ENCODE results near the gene MZT2B. TPM values are rescaled to one million over a fixed set of nuclear protein-coding genes. Genes with fewer than 3 reads are reported as not detected.
"Not testable (repeated sequence)": the region's sequence is repeated elsewhere in the genome, so short reads cannot be mapped to it uniquely, and the experiment has no call there.

Gene MZT2B
- total and polyA plus RNA-seq, 2 of the 4 experiments (the other 2 are of a cell fraction), result 24.9 to 115 TPM

- no peak for TF ChIP-seq NFE2L2 (IDR thresholded peaks at IDR 0.05; ENCODE audit: low read depth, low read length)
- no peak for TF ChIP-seq RAD21 (IDR thresholded peaks at IDR 0.05; ENCODE audit: low read length)
These were observed 660 bp upstream of the MZT2B start, which contains the start of gene SMPD4 (continued) for GRCh38 chr2:130181325-130181879.

DNA sequence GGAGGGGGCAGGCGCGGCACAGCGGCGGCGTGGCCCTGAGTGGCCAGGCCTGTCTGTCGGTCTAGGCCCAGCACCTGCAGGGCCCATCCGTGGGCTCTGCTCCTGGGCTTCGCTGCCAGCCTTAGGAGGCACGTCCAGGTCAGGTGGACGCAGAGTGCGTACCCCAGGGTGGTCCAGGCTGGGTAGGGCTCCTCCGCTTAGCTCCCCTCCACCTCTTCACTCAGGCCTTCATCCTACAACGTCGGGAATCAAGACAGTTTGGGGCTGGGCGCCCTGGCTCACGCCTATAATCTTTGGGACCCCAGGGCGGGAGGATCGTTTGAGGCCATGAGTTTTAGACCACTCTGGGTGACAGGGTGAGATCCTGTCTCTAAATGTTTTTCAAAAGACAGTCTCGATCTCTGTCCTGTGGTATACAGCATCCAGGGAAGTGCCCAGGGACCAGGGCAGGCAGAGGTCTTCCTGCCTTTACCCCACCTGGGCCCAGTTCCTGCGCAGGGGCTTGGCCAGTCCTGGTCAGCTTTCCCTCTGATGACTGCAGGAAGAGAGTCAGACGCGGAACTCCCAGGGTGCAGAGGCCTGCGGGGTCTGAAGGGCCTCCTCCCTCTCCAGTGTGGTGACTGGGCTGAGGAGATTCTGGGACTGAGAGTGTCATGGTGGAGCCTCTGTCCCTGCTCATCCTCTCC lies 907 bp downstream of the MZT2B start:
- ATAC-seq (ENCODE audit: low read depth), result peak; percentile 4; the same call in 1 of the 2 replicates
- peak overlapping the region; percentile 66 for H3K27ac ChIP-seq (ENCODE audit: insufficient read depth, low read length)

More for the DNA sequence above, 907 bp downstream of the MZT2B start:
- in situ Hi-C loops (cut with MboI; ENCODE audit: low sequenced_read_pairs), result loop anchor here (5.0 kb wide), 1 partner anchor 149 kb away; no protein-coding TSS in a partner anchor
- H3K9me1 ChIP-seq (ENCODE audit: insufficient read depth, low read length); H3K9me3 ChIP-seq (ENCODE audit: control insufficient read depth, insufficient read depth, low read length); H2BK20ac ChIP-seq (ENCODE audit: low read depth, low read length); POLR2A ChIA-PET (ENCODE audit: unreplicated experiment); H3K18ac ChIP-seq (ENCODE audit: low read depth, low read length); dilution Hi-C loops (cut with HindIII; ENCODE audit: low sequenced_read_pairs, unreplicated experiment); BruUV-seq (replicated peaks); H2BK15ac ChIP-seq (ENCODE audit: low read depth, low read length); intact Hi-C loops (cut with micrococcal nuclease); CTCF ChIA-PET; H3K36me3 ChIP-seq (ENCODE audit: control insufficient read depth, insufficient read depth, low read length); H3K27me3 ChIP-seq (ENCODE audit: control insufficient read depth, insufficient read depth, low read length); H3K4me1 ChIP-seq (ENCODE audit: control insufficient read depth, insufficient read depth, low read length); H4K20me1 ChIP-seq (ENCODE audit: insufficient read depth, low read length): not testable (repeated sequence)
- 50% methylated on average over 2 of the region's 23 CpGs; no CpG with 5 or more reads in 1 of the 2 experiments for WGBS, 2 experiments (ENCODE audit: extremely low coverage in 2 of 2, insufficient read length in 1 of 2)
- peak overlapping the region; percentile 70 for H3K4me3 ChIP-seq (ENCODE audit: insufficient read depth, low read depth, low read length)
- peak overlapping the region; percentile 34 for H2BK5ac ChIP-seq (ENCODE audit: low read depth, low read length, poor library complexity, severe bottlenecking)
- peak overlapping the region; percentile 75 for H4K91ac ChIP-seq (ENCODE audit: insufficient read depth, low read depth, low read length)
- peak overlapping the region; percentile 93 for H3K4ac ChIP-seq (ENCODE audit: low read depth, low read length)
- peak overlapping the region; percentile 87 for H3K14ac ChIP-seq (replicated peaks; ENCODE audit: low read depth, low read length)
- peaks cover 8 to 30% of the 10 kb centered on the region in 2 experiments for H3K79me1 ChIP-seq (ENCODE audit: low read depth in 1 of 2, low read length in 2 of 2)
- peak overlapping the region; percentile 90 for H4K5ac ChIP-seq (ENCODE audit: low read depth, low read length)
- H3K56ac ChIP-seq (ENCODE audit: extremely low read depth, insufficient read depth, low read length), result peak overlapping the region; percentile 51; the same call in 1 of the 2 replicates
- peak overlapping the region; percentile 88 for H3K9ac ChIP-seq (ENCODE audit: low read depth, low read length)
- H2AFZ ChIP-seq (replicated peaks; ENCODE audit: low read length, poor library complexity), result peak overlapping the region; percentile 72
- H4K8ac ChIP-seq (ENCODE audit: low read depth in 2 of 2, low read length in 2 of 2), result peak overlapping the region; percentile 76 to 82
- H2BK120ac ChIP-seq (ENCODE audit: low read depth, low read length), result 0 out of 2 replicates have a peak overlapping the region, but pooled peaks have one; percentile 23
- H3K23ac ChIP-seq (ENCODE audit: low read depth, low read length), result peak overlapping the region; percentile 98
- DNase-seq, result peak; percentile 5
- H2AK9ac ChIP-seq (replicated peaks; ENCODE audit: low read depth, low read length, poor library complexity), result peak overlapping the region; percentile 92
- H2AK5ac ChIP-seq (ENCODE audit: low read depth, low read length), result peak overlapping the region; percentile 82
- peak overlapping the region; percentile 81 for H3K4me2 ChIP-seq (ENCODE audit: low read depth, low read length)

All from IMR-90 (cell line).